Endothelial cell of umbilical vein (primary cell): ENCODE measurements around the gene KRTAP10-5. TPM values are rescaled to one million over a fixed set of nuclear protein-coding genes. Genes with fewer than 3 reads are reported as not detected.

Source experiments
- BruUV-seq: library from RNA; stranded (reverse); fragments of 400-500 nt; replicated peaks from 2 replicates; lab custom pipeline; 2021; lab: Mats Ljungman, UMichigan
- CTCF ChIA-PET: fragments of 300-600, 350-600 bp; sonication (Branson Sonifier 250); formaldehyde crosslinking; loops from one replicate; lab custom pipeline; 2021; ENCODE audit warnings: antibody characterized with exemption, inconsistent platforms; lab: Charles Lee
- POLR2A ChIA-PET: fragments of 300-600, 350-600 bp; sonication (Branson Sonifier 250); formaldehyde crosslinking; loops from one replicate; lab custom pipeline; 2021; ENCODE audit warnings: antibody characterized with exemption, inconsistent platforms; lab: Charles Lee
- DNase-seq: peaks from one replicate; pipeline ENCODE4 v3.0.0-alpha.2; 2011; ENCODE audit warnings: low read depth, low spot score
- FAIRE-seq: peaks from 2 replicates; lab custom pipeline; 2011; peaks lifted over from hg19 to GRCh38; lab: Jason Lieb, UNC
- H2AFZ ChIP-seq: 2 replicates; pipeline ENCODE4 v1.6.0; 2012; ENCODE audit warnings: low read depth, low read length, control low read depth, inconsistent platforms
- H3K27ac ChIP-seq: 2 replicates; pipeline ENCODE4 v1.5.1; 2011; ENCODE audit warnings: low read depth, mild to moderate bottlenecking, control low read depth, low read length, moderate library complexity; ENCODE audit not compliant: insufficient read depth
- H3K27me3 ChIP-seq, 2 experiments: 2 replicates each; pipeline versions ENCODE4 v1.6.0 to v1.6.1; 2011; ENCODE audit warnings: low read length in 2 of 2, mixed read lengths in 1 of 2; ENCODE audit not compliant: control insufficient read depth in 2 of 2, insufficient read depth in 2 of 2
- H3K36me3 ChIP-seq, 2 experiments: 2 replicates in 1 of 2; 3 replicates in 1 of 2; pipeline ENCODE4 v1.5.1; 2011; ENCODE audit warnings: low read length in 2 of 2, mild to moderate bottlenecking in 1 of 2, moderate library complexity in 1 of 2; ENCODE audit not compliant: control insufficient read depth in 2 of 2, insufficient read depth in 2 of 2; ENCODE audit errors: extremely low read depth in 1 of 2
- H3K4me1 ChIP-seq: 3 replicates; pipeline ENCODE4 v1.5.1; 2011; ENCODE audit warnings: mild to moderate bottlenecking, low read length; ENCODE audit not compliant: control insufficient read depth, insufficient read depth; ENCODE audit errors: extremely low read depth
- H3K4me2 ChIP-seq: 2 replicates; pipeline ENCODE4 v1.6.1; 2011; ENCODE audit warnings: low read length, control low read depth, mixed read lengths; ENCODE audit not compliant: insufficient read depth
- H3K4me3 ChIP-seq, 3 experiments: fragments of 200-600 bp in 1 of 3; sonication (generic), shearing (Covaris generic) in 1 of 3; replicated peaks in 1 of 3; 2 replicates each; pipeline ENCODE4 v1.5.1; 2011 to 2016; ENCODE audit warnings: control low read depth in 3 of 3, low read length in 3 of 3, mild to moderate bottlenecking in 2 of 3, inconsistent platforms in 1 of 3, low read depth in 1 of 3, moderate library complexity in 1 of 3; ENCODE audit not compliant: insufficient read depth in 1 of 3
- H3K79me2 ChIP-seq: 2 replicates; pipeline ENCODE4 v1.6.0; 2012; ENCODE audit warnings: low read length, inconsistent platforms; ENCODE audit not compliant: control insufficient read depth, insufficient read depth
- H3K9ac ChIP-seq: replicated peaks from 2 replicates; pipeline ENCODE3; 2011; ENCODE audit warnings: low read length, control low read depth; ENCODE audit not compliant: insufficient read depth; ENCODE audit errors: extremely low read depth
- H3K9me1 ChIP-seq: replicated peaks from 3 replicates; pipeline ENCODE4 v1.6.0; 2011; ENCODE audit warnings: mild to moderate bottlenecking, low read length; ENCODE audit not compliant: control insufficient read depth, insufficient read depth; ENCODE audit errors: extremely low read depth
- H3K9me3 ChIP-seq: replicated peaks from 2 replicates; pipeline ENCODE4 v1.5.1; 2012; ENCODE audit warnings: low read length, inconsistent platforms; ENCODE audit not compliant: control insufficient read depth, insufficient read depth
- H4K20me1 ChIP-seq: replicated peaks from 2 replicates; pipeline ENCODE3; 2011; ENCODE audit warnings: mild to moderate bottlenecking, low read length; ENCODE audit not compliant: control insufficient read depth, insufficient read depth; ENCODE audit errors: extremely low read depth
- CTCF ChIP-seq, 2 donors: IDR thresholded peaks; 1 replicate in 1 of 2; 2 replicates in 1 of 2; pipeline ENCODE4 v1.5.1; 2011; ENCODE audit warnings: low read length in 2 of 2, mild to moderate bottlenecking in 2 of 2, moderate library complexity in 2 of 2, control low read depth in 1 of 2, inconsistent platforms in 1 of 2, low read depth in 1 of 2; ENCODE audit not compliant: insufficient read depth in 1 of 2; ENCODE audit errors: extremely low read depth in 1 of 2
- EZH2 ChIP-seq: IDR thresholded peaks from 2 replicates; pipeline ENCODE4 v1.6.1; 2012; ENCODE audit warnings: borderline replicate concordance, low read depth, mild to moderate bottlenecking, moderate library complexity, low read length, inconsistent platforms; ENCODE audit not compliant: severe bottlenecking
- FOS ChIP-seq: IDR thresholded peaks from 2 replicates; pipeline ENCODE4 v1.6.1; 2011; ENCODE audit warnings: mild to moderate bottlenecking, low read length, moderate library complexity, borderline replicate concordance; ENCODE audit not compliant: insufficient read depth
- GATA2 ChIP-seq: IDR thresholded peaks from 2 replicates; pipeline ENCODE4 v1.7.0; 2011; ENCODE audit warnings: low read depth, mild to moderate bottlenecking, moderate library complexity, mixed read lengths, low read length; ENCODE audit not compliant: insufficient read length, insufficient read depth
- JUN ChIP-seq: IDR thresholded peaks from 2 replicates; pipeline ENCODE4 v1.6.1; 2011; ENCODE audit warnings: borderline replicate concordance, low read depth; ENCODE audit not compliant: insufficient read length, insufficient read depth
- MAX ChIP-seq: IDR thresholded peaks from 2 replicates; pipeline ENCODE4 v1.6.1; 2011; ENCODE audit not compliant: insufficient read depth, insufficient read length
- MYC ChIP-seq: IDR thresholded peaks from one replicate; pipeline ENCODE4 v1.6.1; 2011; ENCODE audit warnings: mild to moderate bottlenecking, low read depth, low read length
- POLR2A ChIP-seq: IDR thresholded peaks from 2 replicates; pipeline ENCODE4 v1.6.1; 2012; ENCODE audit warnings: low read depth, mild to moderate bottlenecking, control low read depth, low read length
- POLR2AphosphoS5 ChIP-seq: IDR thresholded peaks from 2 replicates; pipeline ENCODE4 v1.6.1; 2012; ENCODE audit warnings: low read depth, mild to moderate bottlenecking, control low read depth, low read length, moderate library complexity; ENCODE audit not compliant: insufficient read depth
- dilution Hi-C: fragments of 300-500 bp; cut with MboI; formaldehyde crosslinking; loops from one replicate; pipeline ENCODE4 v1.15.0; 2019; ENCODE audit warnings: low sequenced_read_pairs; ENCODE audit not compliant: extremely low pct_ligation_motif_present
- intact Hi-C: fragments of 100-400 bp; cut with micrococcal nuclease; formaldehyde crosslinking; loops from one replicate; pipeline ENCODE4 v1.10.0; 2022
- polyA plus RNA-seq, 4 experiments: library from polyadenylated mRNA; depleted of rRNA in 3 of 4; stranded (reverse) in 3 of 4; unstranded in 1 of 4; fragments of >200 nt; gene quantifications; 2 replicates each; pipeline versions ENCODE4 v1.2.1 to v1.2.3, GENCODE V29; 2011 to 2012; ENCODE audit warnings: missing spikeins in 1 of 4
- total RNA-seq: library from RNA; stranded (reverse); gene quantifications from 2 replicates; pipeline ENCODE4 v1.2.3, GENCODE V29; 2021

Gene KRTAP10-5
- total and polyA plus RNA-seq, 2 donors (not counting 3 experiments of a cell fraction or from before 2014, with no cell fraction given) = not detected

GRCh38 chr21:44616591-44616926 is 36.2 kb upstream of the KRTAP10-5 start:
- no peaks in the 10 kb centered on the region for H3K27me3 ChIP-seq
- no peak for FAIRE-seq
- no peaks in the 10 kb centered on the region for H3K36me3 ChIP-seq
- H3K79me2 ChIP-seq = no peaks in the 10 kb centered on the region
- H3K4me3 ChIP-seq = no peak overlapping the region
- BruUV-seq = no TSS peak
- H3K9me1 ChIP-seq = no peaks in the 10 kb centered on the region
- no peak overlapping the region for H3K9ac ChIP-seq
- intact Hi-C loops (no loop called here), dilution Hi-C loops (no loop called here)
- no peak overlapping the region for H3K4me2 ChIP-seq
- no peaks in the 10 kb centered on the region for H3K4me1 ChIP-seq
- CTCF ChIA-PET = no interaction called here
- TF ChIP-seq POLR2A = no peak
- no peak for TF ChIP-seq EZH2
- no peak for TF ChIP-seq JUN
- TF ChIP-seq POLR2AphosphoS5 = no peak
- no peak for TF ChIP-seq MAX
- no peak for TF ChIP-seq CTCF (IDR thresholded peaks at IDR 0.05; ENCODE audit: extremely low read depth in 1 of 2, insufficient read depth in 1 of 2, low read depth in 1 of 2, low read length in 2 of 2)
- TF ChIP-seq MYC = no peak
- TF ChIP-seq FOS = no peak
- no peak for TF ChIP-seq GATA2
- H3K27ac ChIP-seq = no peak overlapping the region
- DNase-seq = no peak
- H3K9me3 ChIP-seq = peaks cover 4% of the 10 kb centered on the region
- H4K20me1 ChIP-seq = no peaks in the 10 kb centered on the region
- POLR2A ChIA-PET = no interaction called here
- H2AFZ ChIP-seq = no peak overlapping the region
